Measurements from ENCODE around the gene ARHGEF17.

ARHGEF17 gene, protein sequence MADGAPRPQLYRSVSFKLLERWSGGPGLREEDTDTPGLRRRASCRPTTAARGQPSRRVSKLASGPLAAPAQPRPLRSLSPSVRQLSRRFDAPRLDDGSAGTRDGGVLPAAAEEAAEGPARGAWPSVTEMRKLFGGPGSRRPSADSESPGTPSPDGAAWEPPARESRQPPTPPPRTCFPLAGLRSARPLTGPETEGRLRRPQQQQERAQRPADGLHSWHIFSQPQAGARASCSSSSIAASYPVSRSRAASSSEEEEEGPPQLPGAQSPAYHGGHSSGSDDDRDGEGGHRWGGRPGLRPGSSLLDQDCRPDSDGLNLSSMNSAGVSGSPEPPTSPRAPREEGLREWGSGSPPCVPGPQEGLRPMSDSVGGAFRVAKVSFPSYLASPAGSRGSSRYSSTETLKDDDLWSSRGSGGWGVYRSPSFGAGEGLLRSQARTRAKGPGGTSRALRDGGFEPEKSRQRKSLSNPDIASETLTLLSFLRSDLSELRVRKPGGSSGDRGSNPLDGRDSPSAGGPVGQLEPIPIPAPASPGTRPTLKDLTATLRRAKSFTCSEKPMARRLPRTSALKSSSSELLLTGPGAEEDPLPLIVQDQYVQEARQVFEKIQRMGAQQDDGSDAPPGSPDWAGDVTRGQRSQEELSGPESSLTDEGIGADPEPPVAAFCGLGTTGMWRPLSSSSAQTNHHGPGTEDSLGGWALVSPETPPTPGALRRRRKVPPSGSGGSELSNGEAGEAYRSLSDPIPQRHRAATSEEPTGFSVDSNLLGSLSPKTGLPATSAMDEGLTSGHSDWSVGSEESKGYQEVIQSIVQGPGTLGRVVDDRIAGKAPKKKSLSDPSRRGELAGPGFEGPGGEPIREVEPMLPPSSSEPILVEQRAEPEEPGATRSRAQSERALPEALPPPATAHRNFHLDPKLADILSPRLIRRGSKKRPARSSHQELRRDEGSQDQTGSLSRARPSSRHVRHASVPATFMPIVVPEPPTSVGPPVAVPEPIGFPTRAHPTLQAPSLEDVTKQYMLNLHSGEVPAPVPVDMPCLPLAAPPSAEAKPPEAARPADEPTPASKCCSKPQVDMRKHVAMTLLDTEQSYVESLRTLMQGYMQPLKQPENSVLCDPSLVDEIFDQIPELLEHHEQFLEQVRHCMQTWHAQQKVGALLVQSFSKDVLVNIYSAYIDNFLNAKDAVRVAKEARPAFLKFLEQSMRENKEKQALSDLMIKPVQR (N-terminal part only)

DNA sequence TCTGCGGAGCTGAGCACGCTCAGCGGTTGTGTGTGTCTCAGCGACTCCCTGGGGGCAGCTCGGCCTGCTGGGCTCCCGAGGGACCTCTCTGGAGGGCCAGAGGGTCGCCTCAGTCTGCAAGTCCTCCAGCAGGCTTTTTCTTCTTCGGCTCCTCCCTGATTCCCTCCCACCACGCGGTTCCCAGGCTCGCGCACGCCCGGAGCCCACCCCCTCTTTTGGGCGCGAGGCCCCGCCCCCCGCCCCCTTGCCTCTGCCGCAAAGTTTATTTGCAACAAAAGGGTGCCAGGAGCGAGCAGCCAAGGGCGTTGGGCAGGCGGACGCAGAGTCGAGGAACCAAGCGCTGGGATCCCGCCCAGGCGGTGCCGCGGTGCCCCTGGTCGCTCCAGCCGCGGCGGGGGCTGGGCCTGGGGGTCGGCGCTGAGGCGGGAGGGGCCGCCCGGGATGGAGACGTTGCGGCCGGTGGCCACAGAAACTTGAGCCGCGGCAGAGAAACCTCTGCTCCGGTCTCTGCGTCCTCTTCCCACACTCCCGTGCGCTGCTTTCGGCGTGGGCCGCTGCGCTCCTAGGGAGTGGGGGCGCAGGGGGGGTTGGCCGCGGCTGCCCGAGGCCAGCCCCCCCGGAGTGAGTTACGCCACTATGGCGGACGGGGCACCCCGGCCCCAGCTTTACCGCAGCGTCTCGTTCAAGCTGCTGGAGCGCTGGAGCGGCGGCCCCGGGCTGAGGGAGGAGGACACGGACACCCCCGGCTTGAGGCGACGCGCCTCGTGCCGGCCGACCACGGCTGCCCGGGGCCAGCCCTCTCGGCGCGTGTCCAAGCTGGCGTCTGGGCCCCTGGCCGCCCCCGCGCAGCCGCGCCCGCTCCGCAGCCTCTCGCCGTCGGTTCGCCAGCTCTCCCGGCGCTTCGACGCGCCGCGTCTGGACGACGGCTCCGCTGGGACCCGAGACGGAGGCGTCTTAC is at the start of gene ARHGEF17:
ARHGEF17 (plus strand) TSS at position 274 of the 958 bp plus-strand sequence; CDS start at position 637, 363 bp downstream.
- peak within 1 kb of the TSS; percentile 57 for H3K4me3 ChIP-seq (ENCODE audit: low read depth, low read length)
- peak within 1 kb of the TSS; percentile 80 for H3K27ac ChIP-seq (ENCODE audit: extremely low read depth, low read depth, low read length)
- H3K9me3 ChIP-seq (ENCODE audit: control insufficient read depth, insufficient read depth, low read depth, low read length) = no peaks in the 10 kb centered on the region
- 0 out of 2 replicates have a peak, but pooled peaks cover 3% of the 10 kb centered on the region for H3K4me1 ChIP-seq (ENCODE audit: control insufficient read depth, insufficient read depth, low read length)
- no peaks in the 10 kb centered on the region for H3K36me3 ChIP-seq (ENCODE audit: control insufficient read depth in 2 of 2, insufficient read depth in 1 of 2, low read length in 2 of 2)
- CTCF ChIA-PET = interaction anchor here (0.6 to 6.7 kb wide), 17 partner anchors 9 to 514 kb away, joined by 3 to 185 read pairs (median 10); no protein-coding TSS in a partner anchor
- POLR2A ChIA-PET = interaction anchor here (0.6 to 3.6 kb wide), 18 partner anchors 9 to 863 kb away, joined by 3 to 32 read pairs (median 6); partner anchors contain the start of genes C2CD3, PPME1 and RELT
- TF ChIP-seq ZBTB20 (tag by site-specific recombination; IDR thresholded peaks at IDR 0.05) = 0 out of 2 replicates have a peak, but pooled peaks have one; percentile 31
- TF ChIP-seq MYNN (tag by site-specific recombination; IDR thresholded peaks at IDR 0.05; ENCODE audit: borderline replicate concordance) = no peak
- TF ChIP-seq, protein P1, sequence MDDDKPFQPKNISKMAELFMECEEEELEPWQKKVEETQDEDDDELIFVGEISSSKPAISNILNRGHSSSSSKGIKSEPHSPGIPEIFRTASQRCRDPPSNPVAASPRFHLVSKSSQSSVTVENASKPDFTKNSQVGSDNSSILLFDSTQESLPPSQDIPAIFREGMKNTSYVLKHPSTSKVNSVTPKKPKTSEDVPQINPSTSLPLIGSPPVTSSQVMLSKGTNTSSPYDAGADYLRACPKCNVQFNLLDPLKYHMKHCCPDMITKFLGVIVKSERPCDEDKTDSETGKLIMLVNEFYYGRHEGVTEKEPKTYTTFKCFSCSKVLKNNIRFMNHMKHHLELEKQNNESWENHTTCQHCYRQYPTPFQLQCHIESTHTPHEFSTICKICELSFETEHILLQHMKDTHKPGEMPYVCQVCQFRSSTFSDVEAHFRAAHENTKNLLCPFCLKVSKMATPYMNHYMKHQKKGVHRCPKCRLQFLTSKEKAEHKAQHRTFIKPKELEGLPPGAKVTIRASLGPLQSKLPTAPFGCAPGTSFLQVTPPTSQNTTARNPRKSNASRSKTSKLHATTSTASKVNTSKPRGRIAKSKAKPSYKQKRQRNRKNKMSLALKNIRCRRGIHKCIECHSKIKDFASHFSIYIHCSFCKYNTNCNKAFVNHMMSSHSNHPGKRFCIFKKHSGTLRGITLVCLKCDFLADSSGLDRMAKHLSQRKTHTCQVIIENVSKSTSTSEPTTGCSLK (tag by site-specific recombination; IDR thresholded peaks at IDR 0.05) = no peak
- TF ChIP-seq ZNF311 (tag by site-specific recombination; IDR thresholded peaks at IDR 0.05; ENCODE audit: borderline replicate concordance) = no peak
- TF ChIP-seq, protein P2, sequence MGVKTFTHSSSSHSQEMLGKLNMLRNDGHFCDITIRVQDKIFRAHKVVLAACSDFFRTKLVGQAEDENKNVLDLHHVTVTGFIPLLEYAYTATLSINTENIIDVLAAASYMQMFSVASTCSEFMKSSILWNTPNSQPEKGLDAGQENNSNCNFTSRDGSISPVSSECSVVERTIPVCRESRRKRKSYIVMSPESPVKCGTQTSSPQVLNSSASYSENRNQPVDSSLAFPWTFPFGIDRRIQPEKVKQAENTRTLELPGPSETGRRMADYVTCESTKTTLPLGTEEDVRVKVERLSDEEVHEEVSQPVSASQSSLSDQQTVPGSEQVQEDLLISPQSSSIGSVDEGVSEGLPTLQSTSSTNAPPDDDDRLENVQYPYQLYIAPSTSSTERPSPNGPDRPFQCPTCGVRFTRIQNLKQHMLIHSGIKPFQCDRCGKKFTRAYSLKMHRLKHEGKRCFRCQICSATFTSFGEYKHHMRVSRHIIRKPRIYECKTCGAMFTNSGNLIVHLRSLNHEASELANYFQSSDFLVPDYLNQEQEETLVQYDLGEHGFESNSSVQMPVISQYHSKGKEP (tag by site-specific recombination; IDR thresholded peaks at IDR 0.05) = no peak
- peak; percentile 37 for TF ChIP-seq ZNF341 (tag by site-specific recombination; IDR thresholded peaks at IDR 0.05; ENCODE audit: low read depth)
- TF ChIP-seq, protein P3, sequence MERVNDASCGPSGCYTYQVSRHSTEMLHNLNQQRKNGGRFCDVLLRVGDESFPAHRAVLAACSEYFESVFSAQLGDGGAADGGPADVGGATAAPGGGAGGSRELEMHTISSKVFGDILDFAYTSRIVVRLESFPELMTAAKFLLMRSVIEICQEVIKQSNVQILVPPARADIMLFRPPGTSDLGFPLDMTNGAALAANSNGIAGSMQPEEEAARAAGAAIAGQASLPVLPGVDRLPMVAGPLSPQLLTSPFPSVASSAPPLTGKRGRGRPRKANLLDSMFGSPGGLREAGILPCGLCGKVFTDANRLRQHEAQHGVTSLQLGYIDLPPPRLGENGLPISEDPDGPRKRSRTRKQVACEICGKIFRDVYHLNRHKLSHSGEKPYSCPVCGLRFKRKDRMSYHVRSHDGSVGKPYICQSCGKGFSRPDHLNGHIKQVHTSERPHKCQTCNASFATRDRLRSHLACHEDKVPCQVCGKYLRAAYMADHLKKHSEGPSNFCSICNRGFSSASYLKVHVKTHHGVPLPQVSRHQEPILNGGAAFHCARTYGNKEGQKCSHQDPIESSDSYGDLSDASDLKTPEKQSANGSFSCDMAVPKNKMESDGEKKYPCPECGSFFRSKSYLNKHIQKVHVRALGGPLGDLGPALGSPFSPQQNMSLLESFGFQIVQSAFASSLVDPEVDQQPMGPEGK (tag by site-specific recombination; IDR thresholded peaks at IDR 0.05) = peak; percentile 80
- peak; percentile 57 for TF ChIP-seq ZNF335 (tag by site-specific recombination; conservative IDR thresholded peaks at IDR 0.05)
- TF ChIP-seq, protein P4, sequence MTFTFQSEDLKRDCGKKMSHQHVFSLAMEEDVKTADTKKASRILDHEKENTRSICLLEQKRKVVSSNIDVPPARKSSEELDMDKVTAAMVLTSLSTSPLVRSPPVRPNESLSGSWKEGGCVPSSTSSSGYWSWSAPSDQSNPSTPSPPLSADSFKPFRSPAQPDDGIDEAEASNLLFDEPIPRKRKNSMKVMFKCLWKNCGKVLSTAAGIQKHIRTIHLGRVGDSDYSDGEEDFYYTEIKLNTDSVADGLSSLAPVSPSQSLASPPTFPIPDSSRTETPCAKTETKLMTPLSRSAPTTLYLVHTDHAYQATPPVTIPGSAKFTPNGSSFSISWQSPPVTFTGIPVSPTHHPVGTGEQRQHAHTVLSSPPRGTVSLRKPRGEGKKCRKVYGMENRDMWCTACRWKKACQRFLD (tag by site-specific recombination; IDR thresholded peaks at IDR 0.05) = no peak
- no peak for TF ChIP-seq ZNF629 (tag by site-specific recombination; IDR thresholded peaks at IDR 0.05)
- TF ChIP-seq, protein P5, sequence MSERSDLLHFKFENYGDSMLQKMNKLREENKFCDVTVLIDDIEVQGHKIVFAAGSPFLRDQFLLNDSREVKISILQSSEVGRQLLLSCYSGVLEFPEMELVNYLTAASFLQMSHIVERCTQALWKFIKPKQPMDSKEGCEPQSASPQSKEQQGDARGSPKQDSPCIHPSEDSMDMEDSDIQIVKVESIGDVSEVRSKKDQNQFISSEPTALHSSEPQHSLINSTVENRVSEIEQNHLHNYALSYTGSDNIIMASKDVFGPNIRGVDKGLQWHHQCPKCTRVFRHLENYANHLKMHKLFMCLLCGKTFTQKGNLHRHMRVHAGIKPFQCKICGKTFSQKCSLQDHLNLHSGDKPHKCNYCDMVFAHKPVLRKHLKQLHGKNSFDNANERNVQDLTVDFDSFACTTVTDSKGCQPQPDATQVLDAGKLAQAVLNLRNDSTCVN (tag by site-specific recombination; optimal IDR thresholded peaks at IDR 0.05) = peak; percentile 78
- TF ChIP-seq ZNF354C (tag by site-specific recombination; IDR thresholded peaks at IDR 0.05; ENCODE audit: borderline replicate concordance, low read depth) = no peak
- no peak for TF ChIP-seq ZNF777 (tag by site-specific recombination; IDR thresholded peaks at IDR 0.05; ENCODE audit: borderline replicate concordance)
- TF ChIP-seq, protein P6, sequence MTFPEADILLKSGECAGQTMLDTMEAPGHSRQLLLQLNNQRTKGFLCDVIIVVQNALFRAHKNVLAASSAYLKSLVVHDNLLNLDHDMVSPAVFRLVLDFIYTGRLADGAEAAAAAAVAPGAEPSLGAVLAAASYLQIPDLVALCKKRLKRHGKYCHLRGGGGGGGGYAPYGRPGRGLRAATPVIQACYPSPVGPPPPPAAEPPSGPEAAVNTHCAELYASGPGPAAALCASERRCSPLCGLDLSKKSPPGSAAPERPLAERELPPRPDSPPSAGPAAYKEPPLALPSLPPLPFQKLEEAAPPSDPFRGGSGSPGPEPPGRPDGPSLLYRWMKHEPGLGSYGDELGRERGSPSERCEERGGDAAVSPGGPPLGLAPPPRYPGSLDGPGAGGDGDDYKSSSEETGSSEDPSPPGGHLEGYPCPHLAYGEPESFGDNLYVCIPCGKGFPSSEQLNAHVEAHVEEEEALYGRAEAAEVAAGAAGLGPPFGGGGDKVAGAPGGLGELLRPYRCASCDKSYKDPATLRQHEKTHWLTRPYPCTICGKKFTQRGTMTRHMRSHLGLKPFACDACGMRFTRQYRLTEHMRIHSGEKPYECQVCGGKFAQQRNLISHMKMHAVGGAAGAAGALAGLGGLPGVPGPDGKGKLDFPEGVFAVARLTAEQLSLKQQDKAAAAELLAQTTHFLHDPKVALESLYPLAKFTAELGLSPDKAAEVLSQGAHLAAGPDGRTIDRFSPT (tag by site-specific recombination; IDR thresholded peaks at IDR 0.05) = peak; percentile 49; the same call in 1 of the 2 replicates
- peak; percentile 93 for TF ChIP-seq ZBTB8A (tag by site-specific recombination; IDR thresholded peaks at IDR 0.05)
- TF ChIP-seq GLIS1 (tag by site-specific recombination; IDR thresholded peaks at IDR 0.05) = peak; percentile 79
- TF ChIP-seq KLF9 (tag by site-specific recombination; IDR thresholded peaks at IDR 0.05; ENCODE audit: low read depth) = peak; percentile 62
- TF ChIP-seq KLF7 (tag by site-specific recombination; IDR thresholded peaks at IDR 0.05; ENCODE audit: borderline replicate concordance) = 0 out of 2 replicates have a peak, but pooled peaks have one; percentile 12
